ENCODE data around the gene PRKCB. TPM values are rescaled to one million over a fixed set of nuclear protein-coding genes. Genes with fewer than 3 reads are reported as not detected.

PRKCB gene
- total and polyA plus RNA-seq, 2 of the 8 experiments (the other 6 are each of a cell fraction or from before 2014, with no cell fraction given): 7.1 to 12.1 TPM

DNA sequence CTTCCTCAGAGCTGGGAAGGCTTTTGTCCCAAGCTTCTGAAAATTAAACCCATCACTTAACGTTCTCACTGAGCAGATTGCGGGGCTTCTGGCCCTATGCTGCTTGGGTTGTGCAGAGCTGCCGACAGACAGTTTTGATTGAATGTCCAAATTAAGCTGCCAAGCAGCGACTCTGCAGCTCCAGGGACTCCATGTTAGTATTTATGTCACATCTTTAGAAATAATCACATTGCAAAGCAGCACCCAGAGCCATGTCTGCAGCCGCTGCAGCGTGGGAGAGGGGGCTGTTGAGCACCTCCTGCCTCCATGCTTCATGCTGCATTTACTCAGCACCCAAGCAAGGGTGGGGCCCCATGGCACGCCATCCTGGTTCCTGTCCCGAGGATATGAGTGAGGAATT lies 242.2 kb downstream of the PRKCB start:
- no peaks in the 10 kb centered on the region for H3K36me3 ChIP-seq (ENCODE audit: control insufficient read depth in 2 of 4, insufficient read depth in 4 of 4, low read length in 3 of 4)
- no peak overlapping the region for H2BK120ac ChIP-seq (replicated peaks; ENCODE audit: low read depth, low read length)
- ChIA-PET POLR2A (ENCODE audit: partially characterized antibody) (no interaction called here), CTCF (ENCODE audit: partially characterized antibody) (interaction anchor here (1.1 to 1.8 kb wide), 5 partner anchors 7 to 175 kb away, joined by 3 to 7 read pairs (median 5); no protein-coding TSS in a partner anchor)
- H2AFZ ChIP-seq (ENCODE audit: low read length): no peak overlapping the region
- TF ChIP-seq KDM4A (IDR thresholded peaks at IDR 0.05; ENCODE audit: low read depth, low read length, severe bottlenecking): no peak
- no peak for TF ChIP-seq ASH2L (IDR thresholded peaks at IDR 0.05; ENCODE audit: low read length)
- TF ChIP-seq KDM1A (IDR thresholded peaks at IDR 0.05; ENCODE audit: borderline replicate concordance, low read length): no peak
- TF ChIP-seq MAFK (IDR thresholded peaks at IDR 0.05; ENCODE audit: low read depth, low read length): no peak
- WGBS, 2 experiments (ENCODE audit: extremely low coverage in 1 of 2, insufficient coverage in 1 of 2, insufficient read length in 1 of 2, insufficient replicate concordance in 2 of 2, low coverage in 1 of 2, low lambda C conversion rate in 2 of 2, missing lambda C conversion rate in 1 of 2): 88% methylated on average over 8 of the region's 8 CpGs; no CpG with 5 or more reads in 1 of the 2 experiments
- no peak for FAIRE-seq
- H3K4me3 ChIP-seq (ENCODE audit: extremely low read depth in 1 of 4, insufficient read depth in 2 of 4, low read depth in 3 of 4, low read length in 4 of 4): no peak overlapping the region
- no peaks in the 10 kb centered on the region for H3K79me1 ChIP-seq (ENCODE audit: low read depth, low read length)
- H2BK20ac ChIP-seq (ENCODE audit: low read length): 0 out of 2 replicates have a peak overlapping the region, but pooled peaks have one; percentile 41
- no peak overlapping the region for H3K14ac ChIP-seq (ENCODE audit: insufficient read length)
- no peak overlapping the region for H3K56ac ChIP-seq (replicated peaks; ENCODE audit: insufficient read length, low read depth, low read length)
- H3K4me1 ChIP-seq (replicated peaks in 1 of 4; ENCODE audit: control insufficient read depth in 3 of 4, insufficient read depth in 4 of 4, low read length in 3 of 4): peaks cover 0 to 6% (median 4%) of the 10 kb centered on the region in 4 experiments; a peak in 4 of 7 replicates
- H4K8ac ChIP-seq (ENCODE audit: extremely low read depth, insufficient read depth, low read length): no peak overlapping the region
- peaks cover 5% of the 10 kb centered on the region; the same call in 1 of the 2 replicates for H3K23me2 ChIP-seq (ENCODE audit: low read depth, low read length)
- H3K9ac ChIP-seq (replicated peaks in 1 of 4; ENCODE audit: extremely low read depth in 1 of 4, low read depth in 3 of 4, low read length in 3 of 4): no peak overlapping the region
- H3K23ac ChIP-seq (ENCODE audit: insufficient read length): no peak overlapping the region
- H2BK5ac ChIP-seq (ENCODE audit: low read depth, low read length): no peak overlapping the region; the same call in 1 of the 2 replicates
- no peaks in the 10 kb centered on the region for H4K20me1 ChIP-seq (replicated peaks in 1 of 2; ENCODE audit: control insufficient read depth in 1 of 2, insufficient read depth in 2 of 2, low read length in 2 of 2)
- H3K4me2 ChIP-seq (ENCODE audit: insufficient read depth in 1 of 2, low read depth in 2 of 2, low read length in 2 of 2): no peak overlapping the region
- no peak for DNase-seq (ENCODE audit: low read depth in 1 of 2, low spot score in 2 of 2)
- H3K18ac ChIP-seq (ENCODE audit: extremely low read depth, low read length): no peak overlapping the region
- no peak overlapping the region for H3K27ac ChIP-seq (ENCODE audit: low read depth, low read length)
- H4K91ac ChIP-seq (replicated peaks; ENCODE audit: insufficient read length, low read length): no peak overlapping the region
- H3K27me3 ChIP-seq (replicated peaks in 1 of 4; ENCODE audit: control insufficient read depth in 3 of 4, extremely low read depth in 1 of 4, insufficient read depth in 3 of 4, low read length in 3 of 4): no peaks in the 10 kb centered on the region
- no peak overlapping the region for H2BK15ac ChIP-seq (ENCODE audit: low read length)
- H2BK12ac ChIP-seq (ENCODE audit: low read depth, low read length): no peak overlapping the region
- H4K5ac ChIP-seq (ENCODE audit: insufficient read length, low read depth, low read length): no peak overlapping the region
- H3K9me3 ChIP-seq (ENCODE audit: insufficient read depth in 2 of 2, low read depth in 1 of 2, low read length in 1 of 2): no peaks in the 10 kb centered on the region
- H3K4ac ChIP-seq (replicated peaks; ENCODE audit: insufficient read length, low read depth, low read length): no peak overlapping the region
- 0 out of 2 replicates have a peak overlapping the region, but pooled peaks have one; percentile 34 for H2AK5ac ChIP-seq (ENCODE audit: low read depth, low read length)
- no peaks in the 10 kb centered on the region for H3K79me2 ChIP-seq (ENCODE audit: control insufficient read depth in 1 of 2, insufficient read depth in 2 of 2, low read length in 2 of 2)
